Psoas muscle (tissue), 8 donors: ENCODE results near the gene MOCS2. TPM values are rescaled to one million over a fixed set of nuclear protein-coding genes. Genes with fewer than 3 reads are reported as not detected.

Source experiments
- ATAC-seq, 4 donors: fragments of 200-7000 bp; cut with Tn5 transposase; one replicate each; pipeline ENCODE4 v1.9.1; 2020; ENCODE audit warnings: moderate library complexity in 3 of 4, mild to moderate bottlenecking in 2 of 4
- DNase-seq, 2 donors: peaks; one replicate each; pipeline ENCODE4 v3.0.0-alpha.2; 2020
- H3K27ac ChIP-seq: fragments of 200-600 bp; one replicate; pipeline ENCODE4 v1.8.0; 2022
- H3K27me3 ChIP-seq, 3 donors: fragments of 200-600 bp in 1 of 3; one replicate each; pipeline versions ENCODE4 v1.6.1 to v1.8.0; 2013 to 2022; ENCODE audit warnings: low read length in 2 of 3, mild to moderate bottlenecking in 2 of 3, moderate library complexity in 1 of 3; ENCODE audit not compliant: insufficient read depth in 3 of 3
- H3K36me3 ChIP-seq, 2 donors: fragments of 200-600 bp in 1 of 2; one replicate each; pipeline versions ENCODE4 v1.6.1 to v1.8.0; 2013 to 2022; ENCODE audit warnings: low read depth in 1 of 2, mild to moderate bottlenecking in 1 of 2, moderate library complexity in 1 of 2; ENCODE audit not compliant: insufficient read depth in 1 of 2
- H3K4me1 ChIP-seq: fragments of 200-600 bp; one replicate; pipeline ENCODE4 v1.8.0; 2022
- H3K4me3 ChIP-seq: fragments of 200-600 bp; one replicate; pipeline ENCODE4 v1.8.0; 2022; ENCODE audit warnings: mild to moderate bottlenecking
- H3K9me3 ChIP-seq: fragments of 200-600 bp; one replicate; pipeline ENCODE4 v1.8.0; 2022
- WGBS, 3 donors: extraction: QIAGEN DNeasy Blood & Tissue Kit; methylation state at CpG; one replicate each; pipeline versions ENCODE4 v1.1.6 to v1.1.7; 2013; 5-methylcytosine and 5-hydroxymethylcytosine counted together
- intact Hi-C, 2 donors: fragments of 100-400 bp; cut with DNase I; formaldehyde crosslinking; loops; one replicate each; pipeline versions ENCODE4 v1.11.0 to v1.14.2; 2022
- polyA plus RNA-seq, 3 donors: library from polyadenylated mRNA; stranded (reverse); fragments of 200-250 nt; gene quantifications; one replicate each; pipeline ENCODE4 v1.2.3, GENCODE V29; 2013
- total RNA-seq, 4 donors: library from RNA; stranded (reverse); fragmentation: NEBNext Ultra II Directional in 2 of 4; extraction: Animal tissue kit (Norgen Biotek cat#: 25700) in 2 of 4; gene quantifications; one replicate each; pipeline versions ENCODE4 v1.2.1 to v1.2.4, GENCODE V29; 2021 to 2023
- TF ChIP-seq, protein P1 (sequence below): fragments of 200-600 bp; IDR thresholded peaks from one replicate; pipeline ENCODE4 v1.8.0; 2022; ENCODE audit warnings: antibody characterized with exemption
- donor health status: healthy with polysubstance abuse.
- donor health status: DM: no; HTN: no; CAD: no; lungs with moderate emphysema.
- donor health status: Bipolar disorder and iron deficiency.
- donor health status: healthy.
- donor health status: DM: yes; HTN: yes; CAD: no.
- donor health status: DM: no; HTN: no; CAD: no.
- donor health status: DM: no; HTN: no; CAD: no.
- donor health status: DM: yes; HTN: yes; CAD: no.

The MOCS2 gene
- total and polyA plus RNA-seq, 7 donors = 38.8 to 73.9 (median 46.7) TPM

DNA sequence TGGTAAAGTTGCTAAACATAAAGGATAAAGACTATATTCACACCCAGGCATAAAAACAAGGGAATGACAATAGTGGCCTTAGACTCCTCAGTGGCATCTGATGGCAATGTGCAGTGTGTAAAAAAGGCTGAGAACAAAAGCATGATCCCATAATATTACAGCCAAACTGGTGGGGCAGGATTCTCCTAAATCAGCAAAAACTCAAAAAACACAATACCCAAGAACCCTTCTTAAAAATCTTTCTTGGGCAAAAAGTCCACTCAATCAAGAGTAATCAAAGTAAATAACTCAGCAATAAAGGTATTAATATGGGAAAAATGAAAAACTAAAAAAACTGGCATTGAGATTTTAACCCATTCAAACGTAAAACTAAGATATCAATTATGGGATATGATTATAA, 1.6 kb upstream of the MOCS2 start:
- Histone ChIP-seq H3K27me3 (no peaks in the 10 kb centered on the region), H3K4me1 (peaks cover 23% of the 10 kb centered on the region), H3K36me3 (peaks cover 0 to 18% of the 10 kb centered on the region in 2 donors), H3K9me3 (no peaks in the 10 kb centered on the region), H3K4me3 (peak overlapping the region; percentile 92), H3K27ac (no peak overlapping the region)
- intact Hi-C loops = no loop called here
- DNase-seq = no peak
- WGBS, 3 donors = 93 to 100% (median 94%) methylated on average over 1 of the region's 1 CpG
- ATAC-seq = no peak
- TF ChIP-seq, protein P1, sequence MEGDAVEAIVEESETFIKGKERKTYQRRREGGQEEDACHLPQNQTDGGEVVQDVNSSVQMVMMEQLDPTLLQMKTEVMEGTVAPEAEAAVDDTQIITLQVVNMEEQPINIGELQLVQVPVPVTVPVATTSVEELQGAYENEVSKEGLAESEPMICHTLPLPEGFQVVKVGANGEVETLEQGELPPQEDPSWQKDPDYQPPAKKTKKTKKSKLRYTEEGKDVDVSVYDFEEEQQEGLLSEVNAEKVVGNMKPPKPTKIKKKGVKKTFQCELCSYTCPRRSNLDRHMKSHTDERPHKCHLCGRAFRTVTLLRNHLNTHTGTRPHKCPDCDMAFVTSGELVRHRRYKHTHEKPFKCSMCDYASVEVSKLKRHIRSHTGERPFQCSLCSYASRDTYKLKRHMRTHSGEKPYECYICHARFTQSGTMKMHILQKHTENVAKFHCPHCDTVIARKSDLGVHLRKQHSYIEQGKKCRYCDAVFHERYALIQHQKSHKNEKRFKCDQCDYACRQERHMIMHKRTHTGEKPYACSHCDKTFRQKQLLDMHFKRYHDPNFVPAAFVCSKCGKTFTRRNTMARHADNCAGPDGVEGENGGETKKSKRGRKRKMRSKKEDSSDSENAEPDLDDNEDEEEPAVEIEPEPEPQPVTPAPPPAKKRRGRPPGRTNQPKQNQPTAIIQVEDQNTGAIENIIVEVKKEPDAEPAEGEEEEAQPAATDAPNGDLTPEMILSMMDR = no peak

DNA sequence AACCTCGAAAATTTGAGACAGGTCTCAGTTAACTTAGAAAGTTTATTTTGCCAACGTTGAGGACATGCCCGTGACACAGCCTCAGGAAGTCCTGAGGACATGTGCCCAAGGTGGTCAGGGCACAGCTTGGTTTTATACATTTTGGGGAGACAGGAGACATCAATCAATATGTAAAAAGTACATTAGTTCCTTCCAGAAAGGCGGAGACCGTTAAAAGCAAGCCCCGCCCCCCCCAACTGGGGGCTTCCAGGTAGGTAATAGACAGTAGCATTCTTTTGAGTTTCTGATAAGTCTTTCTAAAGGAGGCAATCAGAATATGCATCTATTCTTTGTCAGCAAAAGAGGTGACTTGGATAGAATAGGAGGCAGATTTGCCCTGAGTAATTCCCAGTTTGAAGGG, 599 bp upstream of the MOCS2 start:
- H3K9me3 ChIP-seq = no peaks in the 10 kb centered on the region
- H3K27me3 ChIP-seq = no peaks in the 10 kb centered on the region
- DNase-seq = no peak
- WGBS, 3 donors = 20 to 26% (median 24%) methylated on average over 6 of the region's 6 CpGs
- peak overlapping the region; percentile 92 for H3K4me3 ChIP-seq
- peaks cover 0 to 27% of the 10 kb centered on the region in 2 donors for H3K36me3 ChIP-seq
- H3K27ac ChIP-seq = peak overlapping the region; percentile 81
- intact Hi-C loops = no loop called here
- TF ChIP-seq, protein P1 = no peak
- peak; percentile 6 to 28 (median 13) for ATAC-seq
- H3K4me1 ChIP-seq = peaks cover 23% of the 10 kb centered on the region

- Histone ChIP-seq H3K36me3 (peaks cover 0 to 38% of the 10 kb centered on the region in 2 donors), H3K4me3 (peak overlapping the region; percentile 92), H3K9me3 (no peaks in the 10 kb centered on the region), H3K27ac (peak overlapping the region; percentile 81), H3K27me3 (no peaks in the 10 kb centered on the region), H3K4me1 (peaks cover 23% of the 10 kb centered on the region)
- TF ChIP-seq, protein P1 = no peak
- DNase-seq (no peak), ATAC-seq (peak in 2 of 4 donors; percentile 18 to 41)
- 0 to 1% (median 1%) methylated on average over 11 of the region's 11 CpGs for WGBS, 3 donors
- intact Hi-C loops = no loop called here
These were observed 508 bp downstream of the MOCS2 start for GRCh38 chr5:53109056-53109442.

DNA sequence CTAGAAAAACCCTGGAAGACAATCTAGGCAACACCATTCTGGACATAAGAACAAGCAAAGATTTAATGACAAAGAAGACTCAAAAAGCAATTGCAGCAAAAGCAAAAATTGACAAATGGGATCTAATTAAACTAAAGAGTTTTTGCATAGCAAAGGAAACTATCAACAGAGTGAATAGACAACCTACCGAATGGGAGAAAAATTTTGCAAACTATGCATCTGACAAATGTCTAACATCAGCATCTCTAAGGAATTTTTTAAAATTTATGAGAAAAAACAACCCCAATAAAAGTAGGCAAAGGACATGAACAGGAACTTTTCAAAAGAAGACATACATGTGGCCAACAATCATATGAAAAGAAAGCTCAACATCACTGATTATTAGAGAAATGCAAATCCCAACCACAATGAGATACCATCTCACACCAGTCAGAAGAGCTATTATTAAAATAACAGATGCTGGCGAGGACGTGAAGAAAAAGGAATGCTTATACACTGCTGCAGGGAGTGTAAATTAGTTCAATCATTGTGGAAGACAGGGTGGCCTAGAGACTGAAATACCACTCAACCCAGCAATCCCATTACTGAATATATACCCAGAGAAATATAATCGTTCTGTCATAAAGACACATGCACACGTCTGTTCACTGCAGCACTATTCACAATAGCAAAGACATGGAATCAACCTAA, 3.8 kb downstream of the MOCS2 start:
- ATAC-seq = no peak
- Histone ChIP-seq H3K27ac (no peak overlapping the region), H3K4me1 (peaks cover 21% of the 10 kb centered on the region), H3K36me3 (peaks cover 4 to 71% of the 10 kb centered on the region in 2 donors), H3K27me3 (no peaks in the 10 kb centered on the region), H3K9me3 (no peaks in the 10 kb centered on the region), H3K4me3 (no peak overlapping the region)
- TF ChIP-seq, protein P1 = no peak
- no peak for DNase-seq
- intact Hi-C loops = no loop called here
- WGBS, 3 donors = 70 to 79% (median 75%) methylated on average over 5 of the region's 5 CpGs

- TF ChIP-seq, protein P1 = no peak
- Histone ChIP-seq H3K27me3 (no peaks in the 10 kb centered on the region), H3K27ac (no peak overlapping the region), H3K4me1 (no peaks in the 10 kb centered on the region), H3K9me3 (no peaks in the 10 kb centered on the region), H3K4me3 (no peak overlapping the region), H3K36me3 (peaks cover 7 to 95% of the 10 kb centered on the region in 2 donors)
- no peak for DNase-seq
- ATAC-seq = no peak
- intact Hi-C loops = no loop called here
- WGBS, 3 donors = 70 to 84% (median 75%) methylated on average over 2 of the region's 2 CpGs
These were observed 9.0 kb downstream of the MOCS2 start for GRCh38 chr5:53100606-53101005.
